Kasumi-1 (cell line): ENCODE data around the gene PCLO.
"Not testable (repeated sequence)": the region's sequence is repeated elsewhere in the genome, so short reads cannot be mapped to it uniquely, and the experiment has no call there.

Experiments used
- DNase-seq, 2 experiments: peaks; one replicate each; lab custom pipeline; 2025; lab: John Stamatoyannopoulos, UW

PCLO gene

DNA sequence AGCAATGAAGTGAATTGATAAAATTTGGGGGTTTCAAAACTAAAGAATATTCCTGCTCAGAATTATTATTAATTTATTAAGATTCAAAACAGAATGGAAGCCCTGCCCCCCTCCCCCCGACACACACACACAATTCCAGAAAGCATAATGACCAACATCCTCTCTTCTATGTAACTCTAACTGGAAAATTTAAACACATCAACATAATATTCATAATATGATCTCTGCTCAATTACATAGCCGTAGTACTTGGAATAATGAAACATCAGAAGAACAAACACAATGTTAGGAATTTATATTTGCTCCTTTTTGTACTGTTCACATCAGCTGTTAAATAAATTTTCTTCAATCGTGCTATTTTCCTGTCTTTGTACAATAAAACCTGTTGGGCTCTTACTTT is 20.8 kb downstream of the PCLO start:
- no peak for DNase-seq

DNA sequence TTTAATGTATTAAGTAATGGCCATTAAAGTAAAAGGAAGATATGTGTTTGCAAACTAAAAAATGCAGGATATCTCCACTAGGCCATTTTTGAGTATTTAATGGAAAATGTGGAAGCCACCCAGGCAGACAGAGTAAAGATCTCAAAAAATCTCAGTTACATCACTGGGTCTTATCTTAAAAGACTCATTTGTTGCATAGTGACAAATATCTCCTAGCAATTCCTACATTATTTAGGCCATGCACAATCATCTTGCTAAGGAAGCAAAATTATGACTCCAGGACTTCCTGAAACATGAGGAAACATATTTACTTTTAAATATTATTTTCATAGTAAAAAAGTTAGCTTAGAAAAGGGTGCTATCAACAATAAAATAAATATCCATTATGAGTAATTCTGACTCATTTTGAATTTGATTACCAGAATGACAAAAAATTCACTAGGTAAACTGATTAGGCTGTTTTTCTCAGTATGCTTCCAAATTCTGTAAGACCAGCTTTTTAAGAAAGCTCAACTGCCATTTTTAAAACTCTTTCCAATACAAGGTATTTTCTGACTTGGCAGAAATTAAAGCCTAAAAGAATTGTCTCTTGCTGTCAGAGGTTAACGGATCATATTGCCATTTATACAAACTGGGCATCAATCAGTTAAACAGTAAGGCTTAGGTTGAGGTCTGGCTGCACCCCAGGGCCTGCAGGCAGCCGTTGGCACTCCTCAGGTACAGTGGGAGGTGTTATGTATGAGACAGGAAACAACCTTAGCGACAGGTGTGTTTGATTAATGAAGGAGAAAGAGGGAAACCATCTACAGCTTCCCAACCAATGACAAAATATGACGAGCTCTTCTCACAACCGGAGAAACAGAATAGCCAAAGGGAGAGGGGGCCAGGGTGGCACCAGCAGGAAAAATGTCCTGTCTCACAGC is 31.8 kb downstream of the PCLO start:
- no peak for DNase-seq

DNA sequence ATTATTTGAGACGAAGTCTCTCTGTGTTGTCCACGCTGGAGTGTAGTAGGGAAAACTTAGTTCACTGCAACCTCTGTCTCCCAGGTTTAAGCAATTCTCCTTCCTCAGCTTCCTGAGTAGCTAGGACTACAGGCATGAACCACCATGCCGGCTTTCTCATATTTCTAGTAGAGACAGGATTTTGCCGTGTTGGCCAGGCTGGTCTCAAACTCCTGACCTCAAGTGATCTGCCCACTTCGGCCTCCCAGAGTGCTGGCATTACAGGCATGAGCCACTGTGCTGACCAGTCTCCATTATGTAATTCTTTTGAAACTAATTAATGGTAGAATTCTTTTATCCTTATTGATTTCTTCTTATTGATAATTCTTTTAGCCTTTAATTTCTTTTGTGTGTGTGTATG is 32.5 kb downstream of the PCLO start:
- DNase-seq: no peak

DNA sequence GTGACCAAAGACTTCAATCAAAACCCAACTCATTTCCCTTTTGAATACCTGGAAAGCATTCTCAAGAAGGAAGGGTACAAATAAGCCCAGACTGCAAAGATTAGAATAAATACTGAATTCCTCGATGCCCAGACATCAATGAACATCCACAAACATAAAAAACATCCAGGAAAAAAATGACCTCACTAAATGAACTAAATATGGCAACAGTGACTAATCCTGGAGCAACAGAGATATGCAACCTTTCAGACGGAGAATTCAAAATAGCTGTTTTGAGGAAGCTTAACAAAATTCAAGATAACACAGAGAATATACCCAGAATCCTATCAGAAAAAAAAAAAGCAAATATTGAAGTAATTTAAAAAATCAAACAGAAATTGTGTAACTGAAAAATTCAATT is 43.2 kb downstream of the PCLO start:
- DNase-seq: no peak

GRCh38 chr7:83119026-83119382 is 43.7 kb downstream of the PCLO start:
- no peak for DNase-seq

- DNase-seq: no peak
Observed at GRCh38 chr7:83118347-83119025, 44.2 kb downstream of the PCLO start.

- no peak for DNase-seq
Observed at GRCh38 chr7:83117466-83117865, 45.2 kb downstream of the PCLO start.

GRCh38 chr7:83111391-83111790 is 51.3 kb downstream of the PCLO start:
- no peak for DNase-seq

GRCh38 chr7:83109352-83109751 is 53.3 kb downstream of the PCLO start:
- DNase-seq: no peak

DNA sequence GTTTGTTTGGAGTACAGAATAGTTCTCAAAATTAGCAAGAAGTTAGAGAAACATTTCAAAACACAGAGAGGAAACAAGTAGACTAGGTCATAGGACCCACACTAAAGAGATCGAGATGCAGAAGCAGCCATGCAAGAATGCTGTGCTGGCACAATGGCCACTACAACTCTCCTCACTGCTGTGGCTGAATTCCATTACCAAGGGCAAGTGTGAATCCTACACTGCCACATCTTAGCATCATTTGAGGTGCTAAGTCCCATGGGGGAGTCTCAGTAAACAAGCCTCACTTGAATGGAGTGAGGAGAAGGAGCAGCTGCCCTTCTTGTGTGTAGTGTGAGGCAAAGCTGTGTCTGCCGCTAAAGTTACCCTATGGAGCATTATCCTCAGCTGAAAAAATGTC is 56.7 kb downstream of the PCLO start:
- no peak for DNase-seq

DNA sequence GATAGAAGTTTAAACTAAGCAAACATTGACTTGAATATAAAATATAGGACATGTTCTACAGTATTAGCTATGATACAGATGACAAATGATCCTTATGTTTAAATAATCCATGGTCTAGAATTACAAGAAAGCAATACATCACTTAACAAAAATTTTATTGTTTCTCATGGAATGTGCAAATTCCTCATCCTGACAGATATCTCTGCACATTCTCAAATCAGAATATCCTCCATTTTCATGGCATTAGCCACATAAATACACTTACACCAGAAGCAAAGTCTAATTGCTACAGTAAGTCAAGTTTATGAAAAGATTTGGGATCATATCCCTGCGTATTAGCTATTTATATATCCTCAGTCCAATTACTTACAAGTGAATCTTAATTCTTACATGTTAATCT is 57.6 kb downstream of the PCLO start:
- DNase-seq: no peak

DNA sequence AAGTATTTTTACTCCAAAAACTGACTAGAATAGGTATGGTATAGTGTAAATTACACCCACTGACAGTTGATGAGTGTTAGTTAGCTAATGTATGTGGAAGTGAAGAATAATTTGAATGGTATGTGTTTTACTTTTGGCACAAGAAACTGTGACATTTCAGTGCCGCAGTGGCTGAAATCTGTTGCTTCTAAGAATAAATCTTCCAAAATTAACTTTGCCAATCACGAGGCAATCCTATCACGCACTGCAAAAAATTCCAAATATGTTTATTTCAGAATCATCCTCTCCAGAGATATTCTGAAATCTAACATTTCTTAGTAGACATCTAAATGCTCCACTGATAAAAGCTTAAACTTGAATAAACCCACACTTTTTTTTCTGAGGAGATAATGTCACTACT is 61.2 kb downstream of the PCLO start:
- no peak for DNase-seq

DNA sequence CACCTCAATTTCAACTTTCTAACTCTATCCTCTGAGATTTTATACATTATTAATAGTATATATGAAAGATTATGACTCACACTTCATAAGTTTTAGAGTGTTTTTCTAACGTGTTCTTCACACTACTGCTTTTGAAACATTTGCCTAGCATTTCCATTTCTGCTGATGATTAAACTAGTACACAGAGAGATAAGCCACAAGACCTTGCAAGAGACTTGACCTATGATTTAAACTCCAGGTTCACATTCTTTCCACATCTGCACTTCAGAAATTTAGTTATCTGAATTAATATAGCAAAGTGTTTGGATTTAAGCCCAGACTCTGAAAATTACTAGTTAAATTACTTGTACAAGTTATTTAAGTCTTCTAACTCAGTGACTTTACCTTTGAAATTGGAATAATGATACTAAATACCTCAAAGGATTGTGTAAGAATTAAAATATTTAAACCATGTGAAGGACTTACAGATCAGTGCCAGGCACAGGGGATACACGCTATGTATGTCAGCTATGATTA is 66.6 kb downstream of the PCLO start:
- DNase-seq: no peak

- DNase-seq: no peak
Observed at GRCh38 chr7:83085299-83085698, 77.4 kb downstream of the PCLO start.

DNA sequence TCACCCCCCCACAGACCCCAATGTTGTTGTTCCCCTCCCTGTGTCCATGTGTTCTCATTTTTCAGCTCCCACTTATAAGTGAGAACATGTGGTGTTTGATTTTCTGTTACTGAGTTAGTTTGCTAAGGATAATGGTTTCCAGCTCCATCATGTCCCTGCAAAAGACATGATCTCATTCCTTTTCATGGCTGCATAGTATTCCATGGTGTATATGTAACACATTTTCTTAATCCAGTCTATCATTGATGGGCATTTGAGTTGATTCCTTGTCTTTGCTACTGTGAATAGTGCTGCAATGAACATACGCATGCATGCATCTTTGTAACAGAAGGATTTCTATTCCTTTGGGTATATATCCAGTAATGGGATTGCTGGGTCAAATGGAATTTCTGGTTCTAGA is 82.8 kb downstream of the PCLO start:
- DNase-seq: not testable (repeated sequence)

DNA sequence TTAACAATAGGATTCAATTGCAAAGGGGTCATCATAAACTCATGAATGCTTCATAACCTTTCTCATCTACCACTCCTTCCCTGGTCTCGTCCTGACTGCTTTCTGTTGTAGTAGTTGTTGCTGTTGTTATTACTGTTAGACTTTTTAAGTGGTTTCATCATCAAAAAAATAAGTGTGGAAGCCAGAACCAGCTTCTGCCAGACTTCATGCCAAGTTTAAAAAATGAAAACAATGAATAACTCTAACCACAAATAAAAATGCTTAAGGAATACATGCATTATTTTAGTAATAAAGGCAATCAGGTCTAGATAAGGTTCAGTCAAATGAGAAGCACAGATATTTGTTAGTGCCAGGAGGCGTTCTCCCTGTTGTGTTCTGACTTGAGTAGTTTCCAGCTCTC is 85.4 kb downstream of the PCLO start:
- no peak for DNase-seq

DNA sequence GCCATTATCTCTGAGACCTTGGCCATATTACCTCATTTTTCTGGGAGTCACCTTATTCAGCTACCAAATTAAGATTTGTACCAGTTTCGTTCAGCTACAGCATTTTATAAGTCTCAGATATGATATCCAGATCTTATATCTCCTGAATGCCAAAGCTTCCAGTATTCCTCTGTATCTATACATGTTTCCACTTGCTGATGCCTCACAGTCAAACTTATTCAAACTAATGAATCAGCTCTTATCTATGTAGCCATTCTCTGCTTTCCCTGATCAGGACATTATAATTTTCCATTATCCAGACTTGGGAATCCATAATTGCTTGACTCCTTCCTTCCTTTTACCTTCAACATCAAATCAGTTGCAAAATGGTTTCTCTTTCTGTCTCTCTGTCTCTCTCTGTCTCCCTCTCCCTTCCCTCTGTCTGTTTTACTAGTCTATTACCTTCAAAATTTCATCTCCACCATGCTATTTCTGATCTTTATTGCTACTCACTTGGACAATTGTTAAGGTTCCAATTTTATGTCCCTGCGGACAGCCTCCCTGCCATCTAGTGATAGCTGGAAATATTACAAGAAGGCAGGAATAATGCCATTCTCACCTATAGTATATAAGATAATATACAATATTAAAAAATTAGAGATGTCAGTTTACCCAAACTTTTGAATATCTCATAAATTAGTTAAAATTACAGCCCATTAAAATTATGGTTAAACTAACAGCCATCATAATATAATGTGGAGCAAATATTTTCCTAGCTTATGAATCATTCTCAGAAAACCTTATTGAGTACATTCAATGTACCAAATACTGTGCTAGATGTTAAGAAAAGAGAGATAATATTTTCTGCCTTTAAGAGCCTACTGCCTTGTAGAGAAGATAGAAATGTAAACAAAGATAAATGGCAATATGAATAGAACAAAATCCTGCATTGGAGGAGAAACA is 89.8 kb downstream of the PCLO start:
- DNase-seq: peak in 1 of 2 experiments; percentile 9

DNA sequence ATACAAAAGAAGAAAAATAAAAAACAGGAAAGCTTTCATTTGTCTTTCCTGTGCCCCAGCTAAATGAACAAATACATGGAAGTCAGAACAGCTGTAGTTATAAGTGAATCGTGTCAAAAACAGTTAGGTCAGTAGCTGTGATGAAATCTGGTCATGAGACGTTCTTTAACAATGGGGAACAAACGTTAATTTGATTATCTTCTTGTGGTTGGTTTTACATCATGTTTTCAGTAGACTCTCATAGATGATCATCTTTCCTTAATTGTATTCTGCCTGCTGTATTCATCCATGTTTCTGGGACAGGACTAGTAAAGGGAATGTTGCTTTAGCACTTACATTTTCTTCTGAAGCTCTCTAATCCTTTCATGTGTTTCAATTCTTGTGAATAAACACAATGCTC is 97.0 kb downstream of the PCLO start:
- DNase-seq: peak in 1 of 2 experiments; percentile 3

- DNase-seq: no peak
Observed at GRCh38 chr7:83060218-83060617, 102.5 kb downstream of the PCLO start.

- DNase-seq: no peak
Observed at GRCh38 chr7:83058667-83059066, 104.0 kb downstream of the PCLO start.

DNA sequence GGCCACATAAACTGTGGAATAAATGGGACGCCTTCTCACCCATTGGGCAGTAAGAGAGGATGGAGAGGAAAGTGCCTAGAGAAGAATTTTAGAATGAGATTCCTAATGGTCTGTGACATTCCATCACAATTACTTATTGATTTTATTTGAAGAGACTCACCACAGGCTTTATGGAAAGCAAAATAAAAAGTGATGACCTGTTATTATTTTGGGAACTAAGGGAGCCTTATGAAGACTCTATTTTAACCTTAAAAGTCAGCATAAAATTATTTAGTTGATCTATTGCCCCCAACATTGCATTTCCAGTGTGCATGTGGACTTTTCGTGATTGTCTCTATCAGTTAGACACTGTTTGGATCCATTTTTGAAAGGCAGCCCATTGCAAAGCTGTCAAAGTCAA is 107.5 kb downstream of the PCLO start:
- no peak for DNase-seq

DNA sequence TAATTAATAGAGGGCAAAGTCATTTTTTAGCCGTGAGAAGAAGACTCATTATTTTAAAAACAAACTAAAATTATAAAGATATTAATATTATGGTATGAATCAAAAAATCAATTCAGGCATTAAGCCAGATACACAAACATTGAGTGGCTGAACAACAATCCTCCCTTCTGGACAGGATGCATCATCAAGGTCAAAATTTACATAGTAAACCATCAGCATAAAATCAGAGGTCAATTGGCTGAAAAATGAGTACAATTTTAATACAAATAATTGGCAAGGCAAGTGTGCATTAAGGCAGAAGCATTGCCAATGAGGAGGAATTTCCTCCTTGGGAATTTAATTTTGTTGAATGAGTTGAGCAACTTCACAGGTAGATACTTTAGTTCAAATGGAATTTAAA is 108.2 kb downstream of the PCLO start:
- DNase-seq: no peak
